Measurements from ENCODE around the gene RBCK1. TPM values are rescaled to one million over a fixed set of nuclear protein-coding genes. Genes with fewer than 3 reads are reported as not detected.

Gene RBCK1
- total and polyA plus RNA-seq, 2 donors (not counting 1 experiment from before 2014, with no cell fraction given) = 128 to 135 TPM

GRCh38 chr20:426566-426965, 18.5 kb downstream of the RBCK1 start:
- ChIA-PET POLR2A (no interaction called here), CTCF (no interaction called here)
- no peak overlapping the region for H3K27ac ChIP-seq (ENCODE audit: low read length in 2 of 2)
- no peak overlapping the region for H3K4me3 Mint-ChIP-seq
- peaks cover 5% of the 10 kb centered on the region for H3K4me1 Mint-ChIP-seq
- H3K27ac Mint-ChIP-seq = no peak overlapping the region
- ATAC-seq (ENCODE audit: low read depth) (no peak), DNase-seq (no peak)
- peaks cover 0 to 71% of the 10 kb centered on the region in 2 experiments for H3K36me3 ChIP-seq (replicated peaks in 1 of 2; ENCODE audit: control extremely low read depth in 1 of 2, control insufficient read depth in 1 of 2, extremely low read depth in 1 of 2, insufficient read depth in 2 of 2, low read length in 1 of 2)
- no peaks in the 10 kb centered on the region for H3K9me3 ChIP-seq (ENCODE audit: control extremely low read depth in 1 of 3, control insufficient read depth in 2 of 3, insufficient read depth in 1 of 3, low read length in 2 of 3)
- intact Hi-C loops (cut with micrococcal nuclease) = no loop called here
- H3K4me2 ChIP-seq (replicated peaks; ENCODE audit: low read depth, low read length, poor library complexity, severe bottlenecking) = no peak overlapping the region
- no peak overlapping the region for H3K9ac ChIP-seq (ENCODE audit: low read length)
- no peaks in the 10 kb centered on the region for H3K4me1 ChIP-seq (ENCODE audit: control insufficient read depth in 2 of 2, insufficient read depth in 2 of 2, low read length in 2 of 2)
- no peaks in the 10 kb centered on the region for H3K9me3 Mint-ChIP-seq (ENCODE audit: insufficient read depth)
- H4K20me1 ChIP-seq (ENCODE audit: control insufficient read depth, insufficient read depth, low read length, poor library complexity, severe bottlenecking) = peaks cover 6% of the 10 kb centered on the region
- peaks cover 3% of the 10 kb centered on the region for H3K79me2 ChIP-seq (ENCODE audit: control insufficient read depth, insufficient read depth, low read length)
- TF ChIP-seq EZH2 (IDR thresholded peaks at IDR 0.05; ENCODE audit: borderline replicate concordance, insufficient read depth, low read depth, low read length, poor library complexity, severe bottlenecking) (no peak), CTCF (IDR thresholded peaks at IDR 0.05) (no peak)
- no peak overlapping the region for H2AFZ ChIP-seq (ENCODE audit: insufficient read depth, low read depth, low read length, poor library complexity, severe bottlenecking)
- H3K4me3 ChIP-seq (ENCODE audit: control extremely low read depth in 1 of 5, extremely low read depth in 1 of 5, insufficient read depth in 1 of 5, low read depth in 2 of 5, low read length in 4 of 5) = no peak overlapping the region
- no peaks in the 10 kb centered on the region for H3K27me3 Mint-ChIP-seq
- no peaks in the 10 kb centered on the region for H3K27me3 ChIP-seq (replicated peaks in 1 of 4; ENCODE audit: control extremely low read depth in 1 of 4, control insufficient read depth in 3 of 4, insufficient read depth in 4 of 4, low read length in 3 of 4)
- WGBS (ENCODE audit: insufficient coverage) = no CpG with 5 or more reads among the region's 2 CpGs

- peaks cover 7% of the 10 kb centered on the region for H3K4me1 Mint-ChIP-seq
- ChIA-PET POLR2A (no interaction called here), CTCF (no interaction called here)
- intact Hi-C loops (cut with micrococcal nuclease) = no loop called here
- H3K27me3 Mint-ChIP-seq = no peaks in the 10 kb centered on the region
- no peak for TF ChIP-seq CTCF (IDR thresholded peaks at IDR 0.05)
- TF ChIP-seq EZH2 (IDR thresholded peaks at IDR 0.05; ENCODE audit: borderline replicate concordance, insufficient read depth, low read depth, low read length, poor library complexity, severe bottlenecking) = no peak
- Histone ChIP-seq H3K4me3 (ENCODE audit: control extremely low read depth in 1 of 5, extremely low read depth in 1 of 5, insufficient read depth in 1 of 5, low read depth in 2 of 5, low read length in 4 of 5) (no peak overlapping the region), H3K79me2 (ENCODE audit: control insufficient read depth, insufficient read depth, low read length) (no peaks in the 10 kb centered on the region), H2AFZ (ENCODE audit: insufficient read depth, low read depth, low read length, poor library complexity, severe bottlenecking) (no peak overlapping the region), H3K9ac (ENCODE audit: low read length) (no peak overlapping the region), H3K27me3 (replicated peaks in 1 of 4; ENCODE audit: control extremely low read depth in 1 of 4, control insufficient read depth in 3 of 4, insufficient read depth in 4 of 4, low read length in 3 of 4) (no peaks in the 10 kb centered on the region), H4K20me1 (ENCODE audit: control insufficient read depth, insufficient read depth, low read length, poor library complexity, severe bottlenecking) (no peaks in the 10 kb centered on the region), H3K36me3 (replicated peaks in 1 of 2; ENCODE audit: control extremely low read depth in 1 of 2, control insufficient read depth in 1 of 2, extremely low read depth in 1 of 2, insufficient read depth in 2 of 2, low read length in 1 of 2) (peaks cover 0 to 66% of the 10 kb centered on the region in 2 experiments), H3K4me1 (ENCODE audit: control insufficient read depth in 2 of 2, insufficient read depth in 2 of 2, low read length in 2 of 2) (no peaks in the 10 kb centered on the region), H3K4me2 (replicated peaks; ENCODE audit: low read depth, low read length, poor library complexity, severe bottlenecking) (no peak overlapping the region), H3K9me3 (ENCODE audit: control extremely low read depth in 1 of 3, control insufficient read depth in 2 of 3, insufficient read depth in 1 of 3, low read length in 2 of 3) (no peaks in the 10 kb centered on the region), H3K27ac (ENCODE audit: low read length in 2 of 2) (no peak overlapping the region)
- no peak overlapping the region for H3K4me3 Mint-ChIP-seq
- DNase-seq = no peak
- H3K27ac Mint-ChIP-seq = no peak overlapping the region
- H3K9me3 Mint-ChIP-seq (ENCODE audit: insufficient read depth) = no peaks in the 10 kb centered on the region
- 88% methylated on average over 4 of the region's 4 CpGs for WGBS (ENCODE audit: insufficient coverage)
- ATAC-seq (ENCODE audit: low read depth) = no peak
These were observed 19.3 kb downstream of the RBCK1 start for GRCh38 chr20:427401-427800.

All from B cell (primary cell).